Lower leg skin (tissue), 3 donors: ENCODE data around the gene KCNMA1.

ENCODE experiments used
- POLR2A ChIP-seq, 2 donors: fragments of 450-650 bp; IDR thresholded peaks; one replicate each; pipeline ENCODE4 v1.6.1; 2016 to 2017; ENCODE audit warnings: antibody characterized with exemption in 2 of 2, mild to moderate bottlenecking in 1 of 2, moderate library complexity in 1 of 2
- TF ChIP-seq, protein P1 (sequence below), 3 donors: fragments of 450-650 bp; IDR thresholded peaks; one replicate each; pipeline ENCODE4 v1.5.1; 2016; ENCODE audit warnings: antibody characterized with exemption in 3 of 3, mild to moderate bottlenecking in 3 of 3, moderate library complexity in 2 of 3

DNA sequence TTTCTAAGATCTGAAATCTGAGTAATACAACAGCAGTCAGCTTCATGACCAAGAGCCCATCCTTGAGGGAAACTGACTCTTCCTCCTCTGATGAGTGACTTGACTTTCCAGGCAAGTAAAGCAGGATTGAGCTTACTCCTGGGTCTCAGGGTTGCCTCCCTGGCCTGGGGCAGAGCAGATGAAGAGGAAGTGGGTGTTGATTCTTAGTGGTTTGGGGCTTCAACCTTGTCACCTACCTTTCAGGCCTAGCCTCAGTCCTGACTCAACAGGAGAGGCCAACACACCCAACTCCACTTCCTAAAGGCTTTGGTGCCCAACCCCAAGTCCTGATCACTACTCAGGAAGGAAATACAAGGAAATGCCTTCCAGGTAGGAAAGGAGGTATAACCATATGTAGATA lies 54.1 kb downstream of the KCNMA1 start:
- TF ChIP-seq, protein P1, sequence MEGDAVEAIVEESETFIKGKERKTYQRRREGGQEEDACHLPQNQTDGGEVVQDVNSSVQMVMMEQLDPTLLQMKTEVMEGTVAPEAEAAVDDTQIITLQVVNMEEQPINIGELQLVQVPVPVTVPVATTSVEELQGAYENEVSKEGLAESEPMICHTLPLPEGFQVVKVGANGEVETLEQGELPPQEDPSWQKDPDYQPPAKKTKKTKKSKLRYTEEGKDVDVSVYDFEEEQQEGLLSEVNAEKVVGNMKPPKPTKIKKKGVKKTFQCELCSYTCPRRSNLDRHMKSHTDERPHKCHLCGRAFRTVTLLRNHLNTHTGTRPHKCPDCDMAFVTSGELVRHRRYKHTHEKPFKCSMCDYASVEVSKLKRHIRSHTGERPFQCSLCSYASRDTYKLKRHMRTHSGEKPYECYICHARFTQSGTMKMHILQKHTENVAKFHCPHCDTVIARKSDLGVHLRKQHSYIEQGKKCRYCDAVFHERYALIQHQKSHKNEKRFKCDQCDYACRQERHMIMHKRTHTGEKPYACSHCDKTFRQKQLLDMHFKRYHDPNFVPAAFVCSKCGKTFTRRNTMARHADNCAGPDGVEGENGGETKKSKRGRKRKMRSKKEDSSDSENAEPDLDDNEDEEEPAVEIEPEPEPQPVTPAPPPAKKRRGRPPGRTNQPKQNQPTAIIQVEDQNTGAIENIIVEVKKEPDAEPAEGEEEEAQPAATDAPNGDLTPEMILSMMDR (IDR thresholded peaks at IDR 0.05), result no peak
- TF ChIP-seq POLR2A (IDR thresholded peaks at IDR 0.05), result no peak
